Measurements from ENCODE around the gene SLC43A2. TPM values are rescaled to one million over a fixed set of nuclear protein-coding genes. Genes with fewer than 3 reads are reported as not detected.
A peak's percentile ranks its signal among the peaks of the same experiment; 100 is the strongest.

The SLC43A2 gene
- total RNA-seq, 4 donors from 2014 or later: 3.7 to 98.9 (median 12.3) TPM

DNA sequence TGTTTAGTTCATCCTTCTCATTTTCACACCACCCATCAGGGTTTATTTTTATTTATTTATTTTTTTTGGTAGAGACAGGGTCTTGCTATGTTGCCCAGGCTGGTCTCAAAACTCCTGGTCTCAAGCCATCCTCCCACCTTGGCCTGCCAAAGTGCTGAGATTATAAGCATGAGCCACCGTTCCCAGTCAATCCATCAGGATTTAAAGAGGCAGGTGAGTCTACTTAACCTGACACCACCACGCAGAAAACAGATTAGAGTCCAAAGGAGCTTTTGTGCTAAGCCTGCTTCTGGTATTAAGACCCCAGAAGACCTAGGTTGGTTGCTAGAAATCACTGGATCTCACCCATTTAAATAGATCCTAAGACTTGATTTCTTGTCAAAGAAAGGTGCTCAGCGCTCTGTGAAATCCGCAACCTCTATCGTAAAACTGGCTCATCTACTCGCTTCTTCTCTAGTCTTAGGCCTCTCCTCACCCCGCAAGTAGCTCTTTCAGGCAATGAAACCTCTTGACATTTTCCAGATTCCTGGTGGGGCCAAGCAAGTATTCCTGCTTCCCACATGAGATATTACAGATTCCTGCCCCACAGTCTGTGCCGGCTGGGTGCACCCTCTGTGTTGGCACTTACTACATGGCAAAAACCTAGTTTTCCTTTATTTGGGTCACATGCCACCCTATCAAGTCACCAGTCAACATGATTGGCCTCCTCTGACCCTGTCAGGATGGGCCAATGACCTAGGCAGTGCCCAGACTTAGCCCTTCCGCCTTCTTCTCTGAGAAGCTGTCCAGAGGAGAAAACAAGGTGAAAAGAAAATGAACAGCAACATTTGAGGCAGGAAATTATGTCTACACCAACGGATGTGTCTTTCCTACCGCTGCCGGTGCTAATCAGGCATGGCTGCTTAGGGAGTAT is 75.0 kb downstream of the SLC43A2 start:
- 78 to 94% methylated on average over 8 to 12 of the region's 12 CpGs for WGBS, 2 donors (ENCODE audit: low coverage in 1 of 2)
- in situ Hi-C loops (cut with MboI; ENCODE audit: low pct_ligation_motif_present in 1 of 4, low pct_unique_long_range_greater_than_20kb in 1 of 4, low sequenced_read_pairs in 3 of 4) (no loop called here), intact Hi-C loops (cut with DNase I; ENCODE audit: low total_unique reads) (no loop called here)
- no peaks in the 10 kb centered on the region for H3K9me3 ChIP-seq
- no peaks in the 10 kb centered on the region for H3K27me3 ChIP-seq
- H3K4me1 ChIP-seq: peaks cover 4 to 36% (median 18%) of the 10 kb centered on the region in 4 donors
- peaks cover 0 to 29% (median 12%) of the 10 kb centered on the region in 4 donors for H3K36me3 ChIP-seq
- DNase-seq: no peak
- no peak for TF ChIP-seq EP300 (IDR thresholded peaks at IDR 0.05; ENCODE audit: low read depth)
- no peak for TF ChIP-seq POLR2AphosphoS5 (IDR thresholded peaks at IDR 0.05)
- TF ChIP-seq, protein P1, sequence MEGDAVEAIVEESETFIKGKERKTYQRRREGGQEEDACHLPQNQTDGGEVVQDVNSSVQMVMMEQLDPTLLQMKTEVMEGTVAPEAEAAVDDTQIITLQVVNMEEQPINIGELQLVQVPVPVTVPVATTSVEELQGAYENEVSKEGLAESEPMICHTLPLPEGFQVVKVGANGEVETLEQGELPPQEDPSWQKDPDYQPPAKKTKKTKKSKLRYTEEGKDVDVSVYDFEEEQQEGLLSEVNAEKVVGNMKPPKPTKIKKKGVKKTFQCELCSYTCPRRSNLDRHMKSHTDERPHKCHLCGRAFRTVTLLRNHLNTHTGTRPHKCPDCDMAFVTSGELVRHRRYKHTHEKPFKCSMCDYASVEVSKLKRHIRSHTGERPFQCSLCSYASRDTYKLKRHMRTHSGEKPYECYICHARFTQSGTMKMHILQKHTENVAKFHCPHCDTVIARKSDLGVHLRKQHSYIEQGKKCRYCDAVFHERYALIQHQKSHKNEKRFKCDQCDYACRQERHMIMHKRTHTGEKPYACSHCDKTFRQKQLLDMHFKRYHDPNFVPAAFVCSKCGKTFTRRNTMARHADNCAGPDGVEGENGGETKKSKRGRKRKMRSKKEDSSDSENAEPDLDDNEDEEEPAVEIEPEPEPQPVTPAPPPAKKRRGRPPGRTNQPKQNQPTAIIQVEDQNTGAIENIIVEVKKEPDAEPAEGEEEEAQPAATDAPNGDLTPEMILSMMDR (IDR thresholded peaks at IDR 0.05): no peak
- TF ChIP-seq POLR2A (IDR thresholded peaks at IDR 0.05): no peak
- H3K27ac ChIP-seq: peak overlapping the region in 3 of 4 donors; percentile 7 to 54 (median 47)
- H3K4me3 ChIP-seq: no peak overlapping the region

DNA sequence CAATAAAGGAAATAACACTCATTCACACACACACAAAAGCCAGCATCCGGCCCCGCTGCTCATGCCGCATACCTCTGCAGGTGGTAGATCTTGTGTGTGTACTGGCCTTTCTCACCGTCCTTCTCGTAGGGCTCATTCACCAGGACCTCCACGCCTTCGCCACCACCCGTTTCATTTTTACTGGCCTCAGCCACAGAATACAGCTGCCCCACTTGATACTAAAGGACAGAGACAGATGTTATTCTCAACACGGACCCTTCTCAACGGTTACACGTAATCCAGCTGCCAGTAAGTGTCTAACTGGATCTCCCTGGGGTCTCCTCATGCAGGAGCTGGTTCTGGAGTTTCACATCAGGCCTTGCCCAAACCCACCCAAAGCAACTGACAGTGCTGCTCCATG is 75.7 kb downstream of the SLC43A2 start:
- intact Hi-C loops (cut with DNase I; ENCODE audit: low total_unique reads): no loop called here
- TF ChIP-seq, protein P1 (IDR thresholded peaks at IDR 0.05): no peak
- TF ChIP-seq POLR2A (IDR thresholded peaks at IDR 0.05) (no peak), POLR2AphosphoS5 (IDR thresholded peaks at IDR 0.05) (no peak), EP300 (IDR thresholded peaks at IDR 0.05; ENCODE audit: low read depth) (no peak)
- peak overlapping the region in 3 of 4 donors; percentile 7 to 47 (median 14) for H3K27ac ChIP-seq
- H3K27me3 ChIP-seq: no peaks in the 10 kb centered on the region
- peaks cover 0 to 35% (median 16%) of the 10 kb centered on the region in 4 donors for H3K36me3 ChIP-seq
- in situ Hi-C loops (cut with MboI; ENCODE audit: low pct_ligation_motif_present in 1 of 4, low pct_unique_long_range_greater_than_20kb in 1 of 4, low sequenced_read_pairs in 3 of 4): no loop called here
- H3K4me3 ChIP-seq: no peak overlapping the region
- no peak for DNase-seq
- H3K4me1 ChIP-seq: peaks cover 4 to 30% (median 18%) of the 10 kb centered on the region in 4 donors
- WGBS, 2 donors (ENCODE audit: low coverage in 1 of 2): 74 to 89% methylated on average over 8 to 11 of the region's 11 CpGs
- H3K9me3 ChIP-seq: no peaks in the 10 kb centered on the region

DNA sequence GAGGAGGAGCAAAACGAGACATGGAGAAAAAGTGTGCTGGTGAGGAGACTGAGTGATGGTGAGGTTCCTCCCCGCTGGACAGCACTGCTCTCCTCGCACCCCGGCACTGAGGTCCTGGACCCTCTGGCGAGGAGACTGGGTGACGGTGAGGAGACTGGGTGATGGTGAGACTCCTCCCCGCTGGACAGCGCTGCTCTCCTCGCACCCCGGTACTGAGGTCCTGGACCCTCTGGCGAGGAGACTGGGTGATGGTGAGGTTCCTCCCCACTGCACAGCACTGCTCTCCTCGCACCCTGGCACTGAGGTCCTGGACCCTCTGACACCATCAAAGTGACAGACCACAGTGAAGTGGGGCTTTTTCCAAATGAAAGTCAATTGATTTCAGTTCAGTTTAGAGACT is 76.9 kb downstream of the SLC43A2 start:
- in situ Hi-C loops (cut with MboI; ENCODE audit: low pct_ligation_motif_present in 1 of 4, low pct_unique_long_range_greater_than_20kb in 1 of 4, low sequenced_read_pairs in 3 of 4): no loop called here
- DNase-seq: no peak
- TF ChIP-seq EP300 (IDR thresholded peaks at IDR 0.05; ENCODE audit: low read depth) (no peak), POLR2AphosphoS5 (IDR thresholded peaks at IDR 0.05) (no peak), POLR2A (IDR thresholded peaks at IDR 0.05) (no peak)
- TF ChIP-seq, protein P1 (IDR thresholded peaks at IDR 0.05): no peak

DNA sequence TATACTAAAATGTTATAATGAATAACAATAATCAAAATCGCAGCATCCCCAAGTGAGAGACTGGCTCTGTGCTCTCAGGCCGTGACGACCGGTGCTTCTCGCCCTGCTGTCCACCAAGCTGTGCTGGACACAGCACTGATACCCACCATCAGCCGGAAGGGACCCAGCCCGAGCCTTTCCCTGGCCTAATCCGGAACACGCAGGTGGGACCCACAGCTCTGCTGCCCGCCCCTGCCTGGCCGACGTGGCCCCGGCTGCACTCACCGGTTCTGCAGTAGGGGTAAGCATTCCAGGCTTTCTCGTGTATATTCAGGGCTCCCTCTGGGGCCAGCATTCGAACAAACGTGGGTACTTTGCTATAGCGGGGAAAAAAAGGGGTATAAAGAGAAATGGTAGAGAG is 80.6 kb downstream of the SLC43A2 start:
- TF ChIP-seq POLR2A (IDR thresholded peaks at IDR 0.05) (no peak), EP300 (IDR thresholded peaks at IDR 0.05; ENCODE audit: low read depth) (no peak), POLR2AphosphoS5 (IDR thresholded peaks at IDR 0.05) (no peak)
- TF ChIP-seq, protein P1 (IDR thresholded peaks at IDR 0.05): no peak
- Histone ChIP-seq H3K4me1 (peaks cover 0 to 9% (median 6%) of the 10 kb centered on the region in 4 donors), H3K9me3 (no peaks in the 10 kb centered on the region), H3K27me3 (no peaks in the 10 kb centered on the region), H3K4me3 (no peak overlapping the region), H3K36me3 (peaks cover 0 to 50% (median 21%) of the 10 kb centered on the region in 4 donors), H3K27ac (no peak overlapping the region)
- in situ Hi-C loops (cut with MboI; ENCODE audit: low pct_ligation_motif_present in 1 of 4, low pct_unique_long_range_greater_than_20kb in 1 of 4, low sequenced_read_pairs in 3 of 4) (no loop called here), intact Hi-C loops (cut with DNase I; ENCODE audit: low total_unique reads) (no loop called here)
- WGBS, 2 donors (ENCODE audit: low coverage in 1 of 2): 95 to 100% methylated on average over 1 to 18 of the region's 18 CpGs
- DNase-seq: no peak

More for the DNA sequence above, 76.9 kb downstream of the SLC43A2 start:
- peaks cover 4 to 19% (median 11%) of the 10 kb centered on the region in 4 donors for H3K4me1 ChIP-seq
- H3K27ac ChIP-seq: no peak overlapping the region
- H3K9me3 ChIP-seq: no peaks in the 10 kb centered on the region
- no peak overlapping the region for H3K4me3 ChIP-seq
- intact Hi-C loops (cut with DNase I; ENCODE audit: low total_unique reads): no loop called here
- WGBS, 2 donors (ENCODE audit: low coverage in 1 of 2): 87 to 90% methylated on average over 3 to 12 of the region's 12 CpGs
- H3K27me3 ChIP-seq: no peaks in the 10 kb centered on the region
- peaks cover 0 to 43% (median 19%) of the 10 kb centered on the region in 4 donors for H3K36me3 ChIP-seq

Measured in transverse colon (tissue), 4 donors.